Lower lobe of right lung (tissue), 2 donors: ENCODE data around the gene ALDH1A3. TPM values are rescaled to one million over a fixed set of nuclear protein-coding genes. Genes with fewer than 3 reads are reported as not detected.

Experiments used
- ATAC-seq, 2 donors: fragments of 200-7000 bp; cut with Tn5 transposase; one replicate each; pipeline ENCODE4 v1.9.1; 2020 to 2022; ENCODE audit warnings: mild to moderate bottlenecking in 2 of 2, moderate library complexity in 2 of 2
- DNase-seq: peaks from one replicate; pipeline ENCODE4 v3.0.0-alpha.2; 2020
- H3K27ac ChIP-seq: fragments of 200-600 bp; one replicate; pipeline ENCODE4 v1.8.0; 2022
- H3K27me3 ChIP-seq: fragments of 200-600 bp; one replicate; pipeline ENCODE4 v1.8.0; 2022; ENCODE audit warnings: low read depth
- H3K36me3 ChIP-seq: fragments of 200-600 bp; one replicate; pipeline ENCODE4 v1.8.0; 2022; ENCODE audit warnings: mild to moderate bottlenecking
- H3K4me1 ChIP-seq: fragments of 200-600 bp; one replicate; pipeline ENCODE4 v1.8.0; 2022
- H3K4me3 ChIP-seq: fragments of 200-600 bp; one replicate; pipeline ENCODE4 v1.8.0; 2022; ENCODE audit warnings: mild to moderate bottlenecking
- H3K9me3 ChIP-seq: fragments of 200-600 bp; one replicate; pipeline ENCODE4 v1.8.0; 2022
- intact Hi-C: fragments of 100-400 bp; cut with DNase I; formaldehyde crosslinking; loops from one replicate; pipeline ENCODE4 v1.11.0; 2022
- total RNA-seq: library from RNA; stranded (reverse); fragmentation: NEBNext Ultra II Directional; extraction: Animal tissue kit (Norgen Biotek cat#: 25700); gene quantifications from one replicate; pipeline ENCODE4 v1.2.1, GENCODE V29; 2021
- TF ChIP-seq, protein P1 (sequence below): fragments of 200-600 bp; IDR thresholded peaks from one replicate; pipeline ENCODE4 v1.8.0; 2022; ENCODE audit warnings: antibody characterized with exemption, mild to moderate bottlenecking
- donor health status: DM: no; HTN: yes; CAD: no; lungs with severe emphysema.

The ALDH1A3 gene
- total RNA-seq, 1 donor from 2014 or later = 9.7 TPM

DNA sequence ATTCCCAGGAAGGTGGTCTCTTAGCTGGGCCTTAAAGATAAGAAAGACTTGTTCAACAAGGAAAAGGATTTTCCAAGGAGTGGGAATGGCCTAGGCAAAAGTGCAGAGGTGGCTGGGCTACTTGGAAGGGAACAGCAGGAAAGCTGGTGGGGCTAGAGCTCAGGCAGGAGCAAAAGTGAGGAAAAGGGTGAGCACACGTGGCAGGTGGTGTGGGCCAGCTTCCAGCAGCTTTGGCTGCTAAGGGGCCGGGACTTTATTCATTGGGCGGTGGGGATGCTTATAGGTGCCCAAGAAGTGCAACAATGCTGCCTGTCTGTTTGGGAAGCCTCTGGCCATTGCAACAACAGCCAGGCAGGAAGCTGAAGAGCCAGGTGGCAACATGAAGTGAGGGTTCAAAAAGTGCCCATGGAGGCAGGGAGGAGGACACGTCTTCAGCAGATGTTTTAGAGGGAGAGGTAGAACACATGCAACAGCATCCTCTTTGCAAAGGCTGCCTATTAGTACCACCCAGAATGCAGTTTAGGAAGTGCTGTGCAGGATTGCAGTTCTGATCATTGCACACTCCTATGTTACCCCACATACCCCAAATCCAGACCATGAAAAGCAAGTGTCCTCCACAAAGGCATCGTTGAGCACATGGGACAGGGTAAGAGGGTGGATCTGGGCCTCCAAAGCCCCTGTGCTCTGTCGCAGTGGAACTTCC, 13.8 kb downstream of the ALDH1A3 start:
- intact Hi-C loops = no loop called here
- no peaks in the 10 kb centered on the region for H3K9me3 ChIP-seq
- DNase-seq (no peak), ATAC-seq (no peak)
- peaks cover 37% of the 10 kb centered on the region for H3K27me3 ChIP-seq
- no peak overlapping the region for H3K4me3 ChIP-seq
- no peaks in the 10 kb centered on the region for H3K36me3 ChIP-seq
- no peak overlapping the region for H3K27ac ChIP-seq
- TF ChIP-seq, protein P1, sequence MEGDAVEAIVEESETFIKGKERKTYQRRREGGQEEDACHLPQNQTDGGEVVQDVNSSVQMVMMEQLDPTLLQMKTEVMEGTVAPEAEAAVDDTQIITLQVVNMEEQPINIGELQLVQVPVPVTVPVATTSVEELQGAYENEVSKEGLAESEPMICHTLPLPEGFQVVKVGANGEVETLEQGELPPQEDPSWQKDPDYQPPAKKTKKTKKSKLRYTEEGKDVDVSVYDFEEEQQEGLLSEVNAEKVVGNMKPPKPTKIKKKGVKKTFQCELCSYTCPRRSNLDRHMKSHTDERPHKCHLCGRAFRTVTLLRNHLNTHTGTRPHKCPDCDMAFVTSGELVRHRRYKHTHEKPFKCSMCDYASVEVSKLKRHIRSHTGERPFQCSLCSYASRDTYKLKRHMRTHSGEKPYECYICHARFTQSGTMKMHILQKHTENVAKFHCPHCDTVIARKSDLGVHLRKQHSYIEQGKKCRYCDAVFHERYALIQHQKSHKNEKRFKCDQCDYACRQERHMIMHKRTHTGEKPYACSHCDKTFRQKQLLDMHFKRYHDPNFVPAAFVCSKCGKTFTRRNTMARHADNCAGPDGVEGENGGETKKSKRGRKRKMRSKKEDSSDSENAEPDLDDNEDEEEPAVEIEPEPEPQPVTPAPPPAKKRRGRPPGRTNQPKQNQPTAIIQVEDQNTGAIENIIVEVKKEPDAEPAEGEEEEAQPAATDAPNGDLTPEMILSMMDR = no peak
- peaks cover 10% of the 10 kb centered on the region for H3K4me1 ChIP-seq

DNA sequence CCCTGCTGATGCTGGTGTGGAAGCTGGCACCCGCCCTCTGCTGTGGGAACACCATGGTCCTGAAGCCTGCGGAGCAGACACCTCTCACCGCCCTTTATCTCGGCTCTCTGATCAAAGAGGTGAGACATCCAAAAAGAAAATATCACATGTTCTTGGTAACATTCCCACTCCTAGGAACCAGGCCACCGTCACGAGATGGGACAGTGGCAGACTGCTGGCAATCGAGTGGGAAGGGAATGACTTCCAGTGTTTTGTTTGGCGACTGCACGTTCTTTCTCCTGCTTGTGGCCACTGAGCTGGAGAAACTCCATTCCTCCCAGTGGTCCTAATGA, 14.3 kb downstream of the ALDH1A3 start:
- intact Hi-C loops = no loop called here
- peaks cover 10% of the 10 kb centered on the region for H3K4me1 ChIP-seq
- no peaks in the 10 kb centered on the region for H3K9me3 ChIP-seq
- peaks cover 37% of the 10 kb centered on the region for H3K27me3 ChIP-seq
- no peak for DNase-seq
- H3K4me3 ChIP-seq = no peak overlapping the region
- TF ChIP-seq, protein P1 = no peak
- H3K36me3 ChIP-seq = no peaks in the 10 kb centered on the region
- H3K27ac ChIP-seq = no peak overlapping the region
- no peak for ATAC-seq

DNA sequence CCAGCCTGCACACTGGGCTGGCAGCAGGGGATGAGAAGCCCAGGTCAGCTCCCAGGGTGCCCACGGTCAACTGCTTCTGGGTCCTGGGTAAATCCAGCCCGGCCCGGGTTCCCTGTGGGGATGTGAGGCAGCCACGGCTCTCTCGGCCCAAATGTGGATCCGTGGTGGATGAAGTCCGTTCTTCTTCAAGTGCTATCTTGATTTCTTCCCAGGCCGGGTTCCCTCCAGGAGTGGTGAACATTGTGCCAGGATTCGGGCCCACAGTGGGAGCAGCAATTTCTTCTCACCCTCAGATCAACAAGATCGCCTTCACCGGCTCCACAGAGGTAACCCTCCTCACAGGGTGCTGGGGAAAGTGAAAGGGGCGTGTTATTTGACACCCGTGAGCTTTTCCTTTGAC, 16.1 kb downstream of the ALDH1A3 start:
- Histone ChIP-seq H3K36me3 (no peaks in the 10 kb centered on the region), H3K4me1 (no peaks in the 10 kb centered on the region), H3K27ac (no peak overlapping the region), H3K27me3 (peaks cover 30% of the 10 kb centered on the region), H3K4me3 (no peak overlapping the region), H3K9me3 (no peaks in the 10 kb centered on the region)
- TF ChIP-seq, protein P1 = no peak
- no peak for ATAC-seq
- no peak for DNase-seq
- intact Hi-C loops = no loop called here

GRCh38 chr15:100897221-100898151, 17.9 kb downstream of the ALDH1A3 start:
- ATAC-seq (no peak), DNase-seq (no peak)
- H3K27ac ChIP-seq = no peak overlapping the region
- peaks cover 12% of the 10 kb centered on the region for H3K27me3 ChIP-seq
- TF ChIP-seq, protein P1 = no peak
- H3K4me3 ChIP-seq = no peak overlapping the region
- H3K4me1 ChIP-seq = peaks cover 17% of the 10 kb centered on the region
- no peaks in the 10 kb centered on the region for H3K36me3 ChIP-seq
- intact Hi-C loops = no loop called here
- H3K9me3 ChIP-seq = no peaks in the 10 kb centered on the region

DNA sequence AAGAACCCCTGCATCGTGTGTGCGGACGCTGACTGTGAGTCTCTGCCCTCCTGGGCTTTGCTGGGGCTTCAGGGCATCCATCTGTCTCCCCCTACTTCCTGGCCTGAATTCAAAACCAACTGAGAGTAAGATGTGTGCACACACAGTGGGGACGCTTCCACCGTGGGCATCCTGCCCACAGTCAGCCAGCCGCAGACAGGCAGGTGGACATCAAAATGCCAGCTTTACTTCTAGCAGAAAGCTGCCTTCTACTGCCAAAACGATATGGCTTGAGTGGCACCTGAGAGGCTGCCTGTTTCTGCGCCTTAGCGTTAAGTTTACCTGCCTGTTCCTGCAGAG, 18.5 kb downstream of the ALDH1A3 start:
- Histone ChIP-seq H3K4me1 (peaks cover 22% of the 10 kb centered on the region), H3K36me3 (no peaks in the 10 kb centered on the region), H3K4me3 (no peak overlapping the region), H3K27ac (no peak overlapping the region), H3K27me3 (peaks cover 7% of the 10 kb centered on the region), H3K9me3 (no peaks in the 10 kb centered on the region)
- ATAC-seq (no peak), DNase-seq (no peak)
- intact Hi-C loops = no loop called here
- TF ChIP-seq, protein P1 = no peak
